ENCODE data around the gene GORASP2.

The GORASP2 gene

GRCh38 chr2:170928824-170929685 is at the start of gene GORASP2:
Gene GORASP2 (plus strand): TSS chr2:170929253. CDS start chr2:170929341, 88 bp downstream.
- TF ChIP-seq CTCF (IDR thresholded peaks at IDR 0.05; ENCODE audit: low read length, missing control alignments), result peak; percentile 90
- H3K4me3 ChIP-seq (replicated peaks; ENCODE audit: low read depth, low read length), result peak within 1 kb of the TSS; percentile 79
- peak; percentile 100 for DNase-seq (ENCODE audit: low read depth)

- no peak for TF ChIP-seq CTCF (IDR thresholded peaks at IDR 0.05; ENCODE audit: low read length, missing control alignments)
- no peak overlapping the region for H3K4me3 ChIP-seq (replicated peaks; ENCODE audit: low read depth, low read length)
- no peak for DNase-seq (ENCODE audit: low read depth)
These were observed 47.2 kb upstream of the GORASP2 start for GRCh38 chr2:170881840-170882239.

GRCh38 chr2:170882758-170883157 is 46.3 kb upstream of the GORASP2 start:
- TF ChIP-seq CTCF (IDR thresholded peaks at IDR 0.05; ENCODE audit: low read length, missing control alignments), result no peak
- no peak for DNase-seq (ENCODE audit: low read depth)
- H3K4me3 ChIP-seq (replicated peaks; ENCODE audit: low read depth, low read length), result no peak overlapping the region

GRCh38 chr2:170883683-170884082 is 45.4 kb upstream of the GORASP2 start:
- TF ChIP-seq CTCF (IDR thresholded peaks at IDR 0.05; ENCODE audit: low read length, missing control alignments), result no peak
- H3K4me3 ChIP-seq (replicated peaks; ENCODE audit: low read depth, low read length), result no peak overlapping the region
- DNase-seq (ENCODE audit: low read depth), result no peak

GRCh38 chr2:170885130-170885791 is 43.8 kb upstream of the GORASP2 start:
- no peak overlapping the region for H3K4me3 ChIP-seq (replicated peaks; ENCODE audit: low read depth, low read length)
- no peak for DNase-seq (ENCODE audit: low read depth)
- no peak for TF ChIP-seq CTCF (IDR thresholded peaks at IDR 0.05; ENCODE audit: low read length, missing control alignments)

GRCh38 chr2:170886386-170886785 is 42.7 kb upstream of the GORASP2 start:
- no peak overlapping the region for H3K4me3 ChIP-seq (replicated peaks; ENCODE audit: low read depth, low read length)
- peak; percentile 39 for DNase-seq (ENCODE audit: low read depth)
- no peak for TF ChIP-seq CTCF (IDR thresholded peaks at IDR 0.05; ENCODE audit: low read length, missing control alignments)
